Activated gamma-delta T cell treated with anti-CD3 and anti-CD28 coated beads, Interleukin-2, amount 50 U/mL, for 16 hours (primary cell): ENCODE data around the gene QPRT.
"Not testable (repeated sequence)": the region's sequence is repeated elsewhere in the genome, so short reads cannot be mapped to it uniquely, and the experiment has no call there.

ENCODE experiments used
- DNase-seq: peaks from one replicate; pipeline ENCODE4 v3.0.0-alpha.2; 2020; ENCODE audit warnings: low read depth

QPRT gene

GRCh38 chr16:29678691-29679267 is at the start of gene QPRT:
TSS of gene QPRT (plus strand) at chr16:29679180. CDS start at chr16:29679198, 18 bp downstream.
- no peak for DNase-seq

DNA sequence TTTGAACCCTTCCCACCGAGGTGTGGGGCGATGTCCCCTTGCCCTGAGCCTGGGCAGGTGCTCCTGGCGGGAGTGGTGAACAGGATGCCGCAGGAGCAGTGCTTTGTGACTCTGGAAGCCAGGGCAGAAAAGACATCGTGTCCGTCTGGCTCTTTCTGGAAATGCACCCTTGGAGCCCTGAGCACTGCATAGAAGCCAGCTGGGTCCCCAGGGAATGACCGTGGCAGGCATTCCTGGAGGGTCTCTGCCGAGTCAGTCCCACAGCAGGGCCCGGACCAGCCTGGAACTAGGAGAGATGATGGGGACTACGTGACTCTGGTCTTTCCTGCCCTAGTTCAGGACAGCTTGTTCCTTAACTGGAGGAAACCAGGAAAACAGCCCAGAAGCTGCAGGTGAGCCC is 49.7 kb upstream of the QPRT start:
- not testable (repeated sequence) for DNase-seq

DNA sequence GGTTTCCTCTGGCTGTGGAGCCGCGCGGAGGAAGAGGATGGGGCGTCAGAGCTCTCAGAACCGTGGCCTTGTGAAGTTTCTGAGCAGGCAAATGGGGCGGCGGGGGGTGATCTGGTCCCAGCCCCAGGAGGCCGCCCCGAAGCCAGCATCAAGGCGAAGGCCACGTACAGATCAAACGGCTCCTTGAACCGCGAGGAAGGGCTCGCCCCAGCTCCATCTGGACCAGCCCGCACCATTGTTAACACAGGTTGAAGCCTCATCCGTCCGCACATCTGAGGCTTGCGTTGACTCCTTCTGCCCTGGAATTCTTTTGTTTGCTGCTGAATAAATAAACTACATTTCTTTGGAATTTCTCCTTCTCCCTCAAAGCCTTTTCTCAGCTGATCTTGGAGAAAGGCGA is 47.3 kb upstream of the QPRT start:
- not testable (repeated sequence) for DNase-seq

DNA sequence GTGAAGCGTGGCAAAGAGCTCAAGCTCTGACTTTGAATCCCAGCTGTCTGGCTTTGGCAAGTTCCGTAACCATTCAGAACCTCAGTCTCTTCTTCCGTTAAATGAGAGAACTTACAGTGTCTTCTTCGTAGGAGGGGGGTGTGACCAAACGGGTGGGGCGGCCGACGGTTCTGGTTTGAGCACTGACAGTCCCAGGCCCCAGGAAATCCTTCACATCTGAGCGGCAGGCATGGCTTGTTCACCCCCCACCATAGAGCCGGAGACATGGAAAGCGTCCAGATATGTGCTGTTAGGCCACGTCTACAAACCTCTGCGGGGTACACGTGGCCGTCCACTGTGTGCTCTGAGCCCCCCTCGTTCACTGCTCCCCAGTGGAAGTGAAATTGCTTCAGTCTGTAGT is 43.1 kb upstream of the QPRT start:
- not testable (repeated sequence) for DNase-seq

DNA sequence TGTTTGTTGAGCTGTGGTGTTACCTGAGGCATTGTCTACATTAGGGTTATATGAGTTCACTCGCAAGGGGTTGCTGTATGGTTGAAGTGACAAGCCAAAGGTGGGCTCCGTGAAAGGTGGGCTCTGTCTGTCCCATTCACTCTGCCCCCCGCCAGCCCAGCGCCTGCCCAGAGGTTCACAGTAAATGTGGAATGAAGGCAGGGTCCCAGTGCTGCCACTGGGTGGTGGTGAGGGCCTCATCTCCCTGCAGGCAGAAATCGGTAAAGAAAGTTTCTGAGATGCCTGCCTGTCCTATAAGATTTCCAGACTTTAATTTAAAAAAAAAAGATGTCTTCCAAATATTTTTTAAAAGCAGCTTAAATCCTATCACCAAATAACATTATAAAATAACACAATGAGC is 42.6 kb upstream of the QPRT start:
- not testable (repeated sequence) for DNase-seq

GRCh38 chr16:29638751-29639150 is 40.2 kb upstream of the QPRT start:
- DNase-seq, result not testable (repeated sequence)

DNA sequence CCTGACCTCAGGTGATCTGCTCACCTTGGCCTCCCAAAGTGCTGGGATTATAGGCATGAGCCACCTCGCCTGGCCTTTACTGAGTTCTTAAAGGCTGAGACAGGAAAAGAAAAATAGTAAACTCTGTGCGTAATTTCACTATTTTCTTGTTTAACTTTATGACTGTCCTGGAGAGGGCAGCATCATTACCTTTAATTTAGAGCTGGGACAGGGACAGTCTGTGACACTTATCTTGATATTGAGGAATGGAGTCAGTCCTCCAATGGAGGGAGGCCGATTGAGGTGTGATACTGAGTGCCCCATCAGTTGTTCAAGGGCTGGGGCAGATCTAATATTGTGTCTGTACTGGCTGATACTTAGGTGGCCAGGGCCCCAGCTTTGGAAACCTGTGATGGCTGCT is 37.4 kb upstream of the QPRT start:
- DNase-seq, result no peak

GRCh38 chr16:29643596-29643995 is 35.4 kb upstream of the QPRT start:
- no peak for DNase-seq

GRCh38 chr16:29644338-29644857 is 34.6 kb upstream of the QPRT start:
- DNase-seq, result no peak

- DNase-seq, result no peak
These were observed 33.8 kb upstream of the QPRT start for GRCh38 chr16:29644973-29645693.

- no peak for DNase-seq
These were observed 33.2 kb upstream of the QPRT start for GRCh38 chr16:29645694-29646187.

DNA sequence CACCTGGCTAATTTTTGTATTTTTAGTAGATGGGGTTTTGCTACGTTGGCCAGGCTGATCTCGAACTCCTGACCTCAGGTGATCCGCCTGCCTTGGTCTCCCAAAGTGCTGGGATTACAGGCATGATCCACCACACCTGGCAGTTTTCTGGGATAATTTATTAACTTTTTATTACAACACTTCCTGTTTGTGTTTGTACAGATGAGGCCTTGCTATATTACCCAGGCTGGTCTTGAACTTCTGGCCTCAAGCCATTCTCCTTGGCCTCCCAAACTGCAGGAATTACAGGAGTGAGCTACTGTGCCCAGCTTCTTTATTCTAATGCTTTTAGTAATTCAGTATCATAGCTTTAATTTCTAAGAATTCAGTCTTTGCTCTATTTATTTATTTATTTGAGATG is 32.0 kb upstream of the QPRT start:
- no peak for DNase-seq

- DNase-seq, result no peak
These were observed 29.1 kb upstream of the QPRT start for GRCh38 chr16:29649588-29650494.

DNA sequence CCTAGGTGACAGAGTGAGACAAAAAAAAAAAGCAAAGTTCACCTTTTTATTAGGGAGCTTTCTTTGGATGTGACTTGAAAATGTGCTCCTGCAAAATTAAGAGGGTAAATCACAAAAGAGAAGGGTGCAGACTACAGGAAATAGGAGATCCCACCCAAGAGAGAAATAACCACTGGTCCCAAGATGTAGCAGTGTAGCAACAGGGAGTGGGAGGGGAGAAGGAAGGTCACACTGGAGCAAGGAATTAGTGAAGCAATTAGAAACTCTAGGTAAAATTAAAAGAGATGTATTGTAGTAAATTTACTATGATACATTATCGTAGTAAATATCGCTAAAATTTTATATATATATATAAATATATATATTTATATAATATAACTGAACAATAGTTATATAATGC is 28.2 kb upstream of the QPRT start:
- no peak for DNase-seq

DNA sequence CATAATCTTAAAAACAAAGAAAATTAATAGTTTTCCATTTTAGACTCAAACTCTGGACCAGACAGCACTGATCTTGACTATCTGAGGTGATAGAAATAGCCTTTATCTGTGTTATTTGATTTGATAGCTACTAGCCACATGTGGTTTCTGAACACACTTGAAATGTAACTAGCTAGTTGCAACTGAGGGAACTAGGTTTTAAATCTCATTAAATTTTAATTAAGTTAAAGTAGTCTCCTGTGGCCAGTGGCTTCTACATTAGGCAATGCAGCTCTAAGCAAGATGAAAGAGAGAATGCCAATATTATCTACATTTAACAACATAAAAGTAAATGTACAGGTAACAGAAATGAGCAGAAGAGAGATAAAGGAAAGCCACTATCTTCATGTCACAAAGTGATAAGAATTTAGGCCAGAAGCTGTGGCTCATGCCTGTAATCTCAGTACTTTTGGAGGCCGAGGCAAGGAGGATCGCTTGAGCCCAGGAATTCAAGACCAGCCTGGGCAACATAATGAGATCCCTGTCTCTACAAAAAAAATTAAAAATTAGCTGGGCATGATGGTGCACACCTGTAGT is 27.1 kb upstream of the QPRT start:
- no peak for DNase-seq

DNA sequence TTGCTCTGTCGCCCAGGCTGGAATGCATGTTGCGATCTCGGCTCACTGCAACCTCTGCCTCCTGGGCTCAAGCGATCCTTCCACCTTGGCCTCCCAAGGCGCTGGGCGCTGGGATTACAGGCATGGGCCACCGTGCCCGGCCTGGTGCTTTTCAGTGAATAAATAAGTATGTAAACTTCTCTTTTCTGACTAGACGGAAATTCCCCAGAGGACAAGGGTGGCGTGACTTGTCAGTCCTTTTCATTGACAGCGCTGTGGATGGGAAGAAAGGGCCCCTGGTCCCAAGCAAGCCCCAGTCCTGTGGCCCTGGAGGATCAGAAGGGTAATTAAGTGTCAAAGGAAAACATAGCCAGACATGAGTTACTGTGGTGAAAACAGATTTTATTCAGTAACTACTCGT is 25.5 kb upstream of the QPRT start:
- no peak for DNase-seq

GRCh38 chr16:29653890-29654289 is 25.1 kb upstream of the QPRT start:
- not testable (repeated sequence) for DNase-seq

DNA sequence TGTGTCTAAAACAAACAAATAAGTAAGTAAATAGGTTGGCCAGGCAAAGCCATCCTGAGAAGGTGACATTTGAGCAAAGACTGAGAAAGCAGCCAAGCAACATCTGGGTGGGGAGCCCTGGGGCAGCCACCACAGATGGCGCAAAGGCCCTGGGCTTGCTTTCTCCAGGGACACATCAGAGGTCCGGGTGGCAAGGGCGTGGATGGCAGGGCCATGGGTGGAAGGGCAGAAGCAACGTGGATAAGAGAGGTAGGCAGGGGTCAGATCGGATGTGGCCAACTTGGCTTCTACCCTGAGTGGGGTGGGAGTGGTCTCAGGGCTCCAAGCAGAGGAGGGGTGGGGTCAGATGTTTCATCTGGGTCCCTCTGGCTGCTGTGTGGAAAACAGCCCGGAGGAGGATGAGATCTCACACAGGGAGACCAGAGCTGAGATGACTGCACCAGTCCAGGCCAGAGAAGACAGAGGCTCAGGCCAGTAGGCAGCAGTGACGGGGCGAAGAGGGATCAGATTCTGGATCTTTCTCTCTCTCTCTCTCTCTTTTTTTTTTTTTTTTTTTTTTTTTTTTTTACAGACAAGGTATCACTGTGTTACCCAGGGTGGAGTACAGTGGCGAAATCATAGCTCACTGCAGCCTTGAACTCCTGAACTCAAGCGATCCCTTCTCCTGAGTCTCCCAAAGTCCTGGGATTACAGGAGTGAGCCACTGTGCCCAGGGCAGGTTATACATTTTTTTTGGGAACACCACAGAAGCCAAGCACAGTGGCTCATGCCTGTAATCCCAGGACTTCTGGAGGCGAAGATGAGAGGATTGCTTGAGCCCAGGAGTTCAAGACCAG is 22.1 kb upstream of the QPRT start:
- no peak for DNase-seq

DNA sequence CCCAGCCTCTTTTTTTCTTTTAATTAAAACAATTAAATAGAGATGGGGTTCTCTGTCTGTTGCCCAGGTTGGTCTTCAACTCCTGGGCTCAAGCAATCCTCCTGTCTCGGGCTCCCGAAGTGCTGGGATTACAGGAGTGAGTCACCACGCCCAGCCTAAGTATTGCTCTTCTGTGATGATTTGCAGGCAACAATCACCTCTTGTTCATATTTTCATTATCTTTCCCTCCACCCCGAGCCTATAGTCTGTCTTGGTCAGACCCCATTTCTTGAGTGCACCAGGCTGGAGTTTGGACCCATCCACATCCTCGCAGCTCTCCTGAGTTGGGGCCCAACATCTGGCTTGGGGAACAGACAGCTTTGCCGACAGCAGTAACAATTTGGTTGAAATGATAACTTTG is 20.3 kb upstream of the QPRT start:
- no peak for DNase-seq

- no peak for DNase-seq
These were observed 16.8 kb upstream of the QPRT start for GRCh38 chr16:29662000-29662728.

GRCh38 chr16:29662729-29663015 is 16.3 kb upstream of the QPRT start:
- peak; percentile 42 for DNase-seq
